ENCODE measurements around the gene KIR2DL4. TPM values are rescaled to one million over a fixed set of nuclear protein-coding genes. Genes with fewer than 3 reads are reported as not detected.

KIR2DL4 gene
- total and polyA plus RNA-seq, 2 of the 13 experiments (the other 11 are each of a cell fraction or from before 2014, with no cell fraction given) = not detected

- BruUV-seq (replicated peaks) = no TSS peak
- Histone ChIP-seq H4K20me1 (ENCODE audit: insufficient read depth, low read length) (no peaks in the 10 kb centered on the region), H3K4me1 (ENCODE audit: insufficient read depth, low read length) (no peaks in the 10 kb centered on the region), H3K79me2 (ENCODE audit: insufficient read depth, low read length) (no peaks in the 10 kb centered on the region), H3K36me3 (replicated peaks in 1 of 2; ENCODE audit: control insufficient read depth in 1 of 2, insufficient read depth in 2 of 2, low read length in 2 of 2) (no peaks in the 10 kb centered on the region), H3K4me3 (replicated peaks in 1 of 3; ENCODE audit: insufficient read depth in 1 of 3, low read depth in 2 of 3, low read length in 3 of 3) (no peak overlapping the region), H3K4me2 (ENCODE audit: low read depth, low read length) (no peak overlapping the region), H2AFZ (ENCODE audit: low read length) (no peak overlapping the region), H3K27ac (ENCODE audit: extremely low read length, insufficient read depth, low read length) (no peak overlapping the region), H3K27me3 (ENCODE audit: control insufficient read depth in 1 of 2, insufficient read depth in 2 of 2, low read length in 2 of 2) (peaks cover 0 to 2% of the 10 kb centered on the region in 2 experiments; a peak in 1 of 5 replicates), H3K9ac (ENCODE audit: insufficient read depth, low read depth, low read length) (no peak overlapping the region), H3K9me3 (ENCODE audit: low read length) (no peaks in the 10 kb centered on the region)
- TF ChIP-seq ZNF17 (CRISPR knock-in tag; IDR thresholded peaks at IDR 0.05) (no peak), YY1 (IDR thresholded peaks at IDR 0.05; ENCODE audit: insufficient read depth, insufficient replicate concordance, low read depth, low read length) (no peak), PAWR (CRISPR knock-in tag; IDR thresholded peaks at IDR 0.05; ENCODE audit: borderline replicate concordance) (no peak), ZNF24 (IDR thresholded peaks at IDR 0.05) (no peak), ZNF484 (CRISPR knock-in tag; IDR thresholded peaks at IDR 0.05; ENCODE audit: borderline replicate concordance, low read depth) (no peak)
- ChIA-PET POLR2A (no interaction called here), CTCF (ENCODE audit: low intra/inter-chr PET ratio, low total read pairs) (no interaction called here)
- DNase-seq (ENCODE audit: low spot score) (no peak), FAIRE-seq (no peak), ATAC-seq (no peak)
- intact Hi-C loops (cut with micrococcal nuclease; ENCODE audit: unreplicated experiment) = no loop called here
- 10% methylated on average over 4 of the region's 5 CpGs for WGBS (ENCODE audit: low lambda C conversion rate)
- in situ Hi-C loops (cut with HindIII; ENCODE audit: extremely low pct_ligation_motif_present, low pct_unique_long_range_greater_than_20kb) = no loop called here
Measured at GRCh38 chr19:54804101-54804500, 691 bp downstream of the KIR2DL4 start.

GRCh38 chr19:54804571-54804970 lies 1.2 kb downstream of the KIR2DL4 start:
- Histone ChIP-seq H3K4me2 (ENCODE audit: low read depth, low read length) (no peak overlapping the region), H3K9me3 (ENCODE audit: low read length) (no peaks in the 10 kb centered on the region), H3K36me3 (replicated peaks in 1 of 2; ENCODE audit: control insufficient read depth in 1 of 2, insufficient read depth in 2 of 2, low read length in 2 of 2) (no peaks in the 10 kb centered on the region), H3K4me1 (ENCODE audit: insufficient read depth, low read length) (no peaks in the 10 kb centered on the region), H3K79me2 (ENCODE audit: insufficient read depth, low read length) (no peaks in the 10 kb centered on the region), H3K9ac (ENCODE audit: insufficient read depth, low read depth, low read length) (no peak overlapping the region), H3K27me3 (ENCODE audit: control insufficient read depth in 1 of 2, insufficient read depth in 2 of 2, low read length in 2 of 2) (peaks cover 0 to 2% of the 10 kb centered on the region in 2 experiments; a peak in 1 of 5 replicates), H4K20me1 (ENCODE audit: insufficient read depth, low read length) (no peaks in the 10 kb centered on the region), H3K4me3 (replicated peaks in 1 of 3; ENCODE audit: insufficient read depth in 1 of 3, low read depth in 2 of 3, low read length in 3 of 3) (no peak overlapping the region), H3K27ac (ENCODE audit: extremely low read length, insufficient read depth, low read length) (no peak overlapping the region), H2AFZ (ENCODE audit: low read length) (no peak overlapping the region)
- in situ Hi-C loops (cut with HindIII; ENCODE audit: extremely low pct_ligation_motif_present, low pct_unique_long_range_greater_than_20kb) (no loop called here), intact Hi-C loops (cut with micrococcal nuclease; ENCODE audit: unreplicated experiment) (no loop called here)
- FAIRE-seq = no peak
- DNase-seq (ENCODE audit: low spot score) = no peak
- 49% methylated on average over 3 of the region's 10 CpGs for WGBS (ENCODE audit: low lambda C conversion rate)
- ChIA-PET CTCF (ENCODE audit: low intra/inter-chr PET ratio, low total read pairs) (no interaction called here), POLR2A (no interaction called here)
- BruUV-seq (replicated peaks) = no TSS peak
- ATAC-seq = no peak
- TF ChIP-seq AFF4 (CRISPR knock-in tag; IDR thresholded peaks at IDR 0.05) (no peak), HOXA3 (CRISPR knock-in tag; IDR thresholded peaks at IDR 0.05) (no peak), SUZ12 (IDR thresholded peaks at IDR 0.05; ENCODE audit: low read depth, low read length) (no peak), ZNF770 (CRISPR knock-in tag; IDR thresholded peaks at IDR 0.05) (no peak), ZNF746 (CRISPR knock-in tag; IDR thresholded peaks at IDR 0.05) (no peak), MAFK (conservative IDR thresholded peaks at IDR 0.05 in 1 of 2, IDR thresholded peaks at IDR 0.05 in 1 of 2; ENCODE audit: low read length in 2 of 2) (no peak), CSRNP2 (CRISPR knock-in tag; conservative IDR thresholded peaks at IDR 0.05; ENCODE audit: low read depth) (no peak)

Data from HepG2 (cell line).